Pancreas (tissue), 10 donors: ENCODE data around the gene CCDC134. TPM values are rescaled to one million over a fixed set of nuclear protein-coding genes. Genes with fewer than 3 reads are reported as not detected.

Experiments
- ATAC-seq, 4 donors: fragments of 200-7000 bp; cut with Tn5 transposase; one replicate each; pipeline versions ENCODE4 v1.8.0 to v1.9.1; 2020; ENCODE audit warnings: mild to moderate bottlenecking in 4 of 4, moderate library complexity in 4 of 4
- DNase-seq, 6 donors: peaks; one replicate each; pipeline ENCODE4 v3.0.0-alpha.2; 2020
- FAIRE-seq: peaks from 2 replicates; lab custom pipeline; 2012; peaks lifted over from hg19 to GRCh38; lab: Jason Lieb, UNC
- H3K27ac ChIP-seq, 4 donors: fragments of 200-600 bp; sonication (generic); 1 replicate in 3 of 4; 2 replicates in 1 of 4; pipeline versions ENCODE4 v1.5.0 to v1.8.0; 2020
- H3K27me3 ChIP-seq, 4 donors: fragments of 200-600 bp; one replicate each; pipeline ENCODE4 v1.8.0; 2021
- H3K36me3 ChIP-seq, 3 donors: fragments of 200-600 bp; sonication (generic) in 1 of 3; one replicate each; pipeline versions ENCODE4 v1.5.0 to v1.8.0; 2020 to 2021
- H3K4me1 ChIP-seq, 3 donors: fragments of 200-600 bp; one replicate each; pipeline ENCODE4 v1.8.0; 2021
- H3K4me3 ChIP-seq, 4 donors: fragments of 200-600 bp; sonication (generic) in 2 of 4; one replicate each; pipeline versions ENCODE4 v1.5.0 to v1.8.0; 2020 to 2021
- H3K9me3 ChIP-seq, 4 donors: fragments of 200-600 bp; one replicate each; pipeline ENCODE4 v1.8.0; 2021
- WGBS, 2 donors: extraction: QIAGEN DNeasy Blood & Tissue Kit; methylation state at CpG; one replicate each; pipeline ENCODE4 v1.1.7; 2013; 5-methylcytosine and 5-hydroxymethylcytosine counted together
- intact Hi-C, 3 donors: fragments of 100-400 bp; cut with DNase I; formaldehyde crosslinking; loops; one replicate each; pipeline versions ENCODE4 v1.11.1 to v1.14.2; 2022
- polyA plus RNA-seq, 2 donors: library from polyadenylated mRNA; stranded (reverse); fragments of 200-250 nt; gene quantifications; one replicate each; pipeline ENCODE4 v1.2.3, GENCODE V29; 2013
- total RNA-seq, 6 donors: library from RNA; stranded (reverse); fragmentation: NEBNext Ultra II Directional in 4 of 6; extraction: Animal tissue kit (Norgen Biotek cat#: 25700) in 4 of 6; gene quantifications; one replicate each; pipeline versions ENCODE4 v1.2.1 to v1.2.4, GENCODE V29; 2021 to 2023
- TF ChIP-seq, protein P1 (sequence below), 4 donors: fragments of 200-600 bp; sonication (generic) in 3 of 4; IDR thresholded peaks; one replicate each; pipeline versions ENCODE4 v1.5.0 to v1.8.0; 2021; ENCODE audit warnings: antibody characterized with exemption in 4 of 4
- donor health status: healthy with polysubstance abuse.
- donor health status: DM: no; HTN: no; CAD: no; lungs with moderate emphysema.
- donor health status: DM: no; HTN: no; CAD: no.
- donor health status: control.
- donor health status: control.
- donor health status: Bipolar disorder and iron deficiency.
- donor health status: DM: yes; HTN: yes; CAD: no.
- donor health status: DM: no; HTN: no; CAD: no.
- donor health status: DM: no; HTN: no; CAD: no.
- donor health status: DM: yes; HTN: yes; CAD: no.

The CCDC134 gene
- total and polyA plus RNA-seq, 8 donors, result 1.9 to 7.6 (median 4.2) TPM

DNA sequence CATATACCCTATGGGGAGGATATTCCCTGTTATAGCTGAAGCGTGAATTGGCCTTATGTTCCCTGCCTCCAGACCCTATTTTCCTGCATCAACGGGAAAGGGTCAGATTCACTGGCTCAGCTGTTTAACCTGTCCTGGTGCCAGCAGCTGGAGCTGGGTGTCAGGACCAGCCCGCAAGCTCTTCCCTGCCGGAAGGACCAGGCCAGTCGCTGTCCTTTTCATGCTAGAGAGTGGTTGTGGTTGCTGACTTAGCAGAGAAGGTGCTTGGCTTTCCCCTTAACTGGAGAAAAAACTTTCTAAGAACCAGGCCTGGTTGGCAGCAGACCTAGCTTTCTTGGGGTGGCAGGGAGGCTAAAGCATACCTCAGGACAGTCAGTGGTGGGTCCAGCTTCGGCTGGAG, 27.2 kb downstream of the CCDC134 start:
- Histone ChIP-seq H3K4me1 (peaks cover 7 to 13% (median 9%) of the 10 kb centered on the region in 3 donors), H3K27me3 (no peaks in the 10 kb centered on the region), H3K27ac (peak overlapping the region in 1 of 4 donors; percentile 57), H3K4me3 (no peak overlapping the region), H3K9me3 (no peaks in the 10 kb centered on the region), H3K36me3 (no peaks in the 10 kb centered on the region)
- WGBS, 2 donors, result 81 to 90% methylated on average over 6 of the region's 6 CpGs
- intact Hi-C loops, result loop anchor here in 2 of 3 donors (5.0 to 10.0 kb wide), 2 partner anchors 115 to 117 kb away; partner anchors contain the start of gene CENPM (in 1 of the 2)
- DNase-seq, result no peak
- TF ChIP-seq, protein P1, sequence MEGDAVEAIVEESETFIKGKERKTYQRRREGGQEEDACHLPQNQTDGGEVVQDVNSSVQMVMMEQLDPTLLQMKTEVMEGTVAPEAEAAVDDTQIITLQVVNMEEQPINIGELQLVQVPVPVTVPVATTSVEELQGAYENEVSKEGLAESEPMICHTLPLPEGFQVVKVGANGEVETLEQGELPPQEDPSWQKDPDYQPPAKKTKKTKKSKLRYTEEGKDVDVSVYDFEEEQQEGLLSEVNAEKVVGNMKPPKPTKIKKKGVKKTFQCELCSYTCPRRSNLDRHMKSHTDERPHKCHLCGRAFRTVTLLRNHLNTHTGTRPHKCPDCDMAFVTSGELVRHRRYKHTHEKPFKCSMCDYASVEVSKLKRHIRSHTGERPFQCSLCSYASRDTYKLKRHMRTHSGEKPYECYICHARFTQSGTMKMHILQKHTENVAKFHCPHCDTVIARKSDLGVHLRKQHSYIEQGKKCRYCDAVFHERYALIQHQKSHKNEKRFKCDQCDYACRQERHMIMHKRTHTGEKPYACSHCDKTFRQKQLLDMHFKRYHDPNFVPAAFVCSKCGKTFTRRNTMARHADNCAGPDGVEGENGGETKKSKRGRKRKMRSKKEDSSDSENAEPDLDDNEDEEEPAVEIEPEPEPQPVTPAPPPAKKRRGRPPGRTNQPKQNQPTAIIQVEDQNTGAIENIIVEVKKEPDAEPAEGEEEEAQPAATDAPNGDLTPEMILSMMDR (IDR thresholded peaks at IDR 0.05), result no peak
- FAIRE-seq, result no peak
- ATAC-seq, result no peak

DNA sequence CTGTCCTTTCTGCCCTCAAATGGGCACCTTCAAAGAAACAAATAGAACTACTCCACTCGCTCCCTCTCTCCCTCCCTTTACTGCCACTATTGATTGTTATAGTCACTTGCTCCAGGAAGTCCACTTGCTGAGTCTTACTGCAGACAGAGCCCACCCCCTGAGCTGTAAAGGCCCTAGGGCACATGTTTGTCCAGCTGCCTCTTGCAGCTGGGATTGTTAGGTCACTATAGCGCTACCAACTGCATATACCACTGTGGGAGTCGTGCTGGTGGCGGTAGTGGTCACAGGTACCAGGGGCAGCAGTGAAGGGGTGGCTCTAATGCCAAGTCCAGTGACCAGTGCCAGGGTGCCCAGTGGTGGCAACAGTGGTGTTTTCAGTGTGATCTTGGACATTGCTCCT, 28.0 kb downstream of the CCDC134 start:
- ATAC-seq (no peak), DNase-seq (peak in 1 of 6 donors; percentile 31), FAIRE-seq (no peak)
- intact Hi-C loops, result loop anchor here in 2 of 3 donors (5.0 to 10.0 kb wide), 2 partner anchors 114 to 116 kb away; partner anchors contain the start of gene CENPM (in 1 of the 2)
- WGBS, 2 donors, result 62 to 70% methylated on average over 4 of the region's 4 CpGs
- Histone ChIP-seq H3K4me1 (peaks cover 7 to 13% (median 9%) of the 10 kb centered on the region in 3 donors), H3K27ac (peak overlapping the region in 1 of 4 donors; percentile 57), H3K9me3 (no peaks in the 10 kb centered on the region), H3K36me3 (no peaks in the 10 kb centered on the region), H3K4me3 (no peak overlapping the region), H3K27me3 (no peaks in the 10 kb centered on the region)
- TF ChIP-seq, protein P1 (IDR thresholded peaks at IDR 0.05), result no peak

DNA sequence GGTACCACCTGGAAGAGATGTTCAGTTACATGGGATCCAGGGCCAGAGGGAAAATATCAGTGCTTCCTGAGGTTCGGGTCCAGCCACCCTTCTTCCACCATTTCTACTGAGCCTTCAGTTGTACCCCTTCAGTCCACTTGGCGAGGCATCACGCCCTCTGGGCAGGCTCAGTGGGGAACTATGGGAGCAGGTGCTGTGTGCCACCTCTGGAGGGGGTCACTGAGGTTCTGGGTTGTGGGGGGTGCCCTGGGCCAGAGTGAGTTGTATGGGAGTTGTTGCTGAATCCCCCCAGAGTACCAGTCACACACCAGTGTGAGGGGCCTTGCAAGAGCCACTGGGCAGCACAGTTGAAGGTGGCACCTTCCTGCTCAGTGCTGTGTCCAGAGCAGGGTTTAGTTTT, 29.7 kb downstream of the CCDC134 start:
- no peak for FAIRE-seq
- no peaks in the 10 kb centered on the region for H3K36me3 ChIP-seq
- peaks cover 10 to 16% (median 13%) of the 10 kb centered on the region in 3 donors for H3K4me1 ChIP-seq
- H3K4me3 ChIP-seq, result no peak overlapping the region
- DNase-seq, result no peak
- intact Hi-C loops, result no loop called here
- TF ChIP-seq, protein P1 (IDR thresholded peaks at IDR 0.05), result no peak
- 96 to 98% methylated on average over 3 of the region's 3 CpGs for WGBS, 2 donors
- no peak for ATAC-seq
- H3K27me3 ChIP-seq, result no peaks in the 10 kb centered on the region
- H3K9me3 ChIP-seq, result no peaks in the 10 kb centered on the region
- no peak overlapping the region for H3K27ac ChIP-seq

DNA sequence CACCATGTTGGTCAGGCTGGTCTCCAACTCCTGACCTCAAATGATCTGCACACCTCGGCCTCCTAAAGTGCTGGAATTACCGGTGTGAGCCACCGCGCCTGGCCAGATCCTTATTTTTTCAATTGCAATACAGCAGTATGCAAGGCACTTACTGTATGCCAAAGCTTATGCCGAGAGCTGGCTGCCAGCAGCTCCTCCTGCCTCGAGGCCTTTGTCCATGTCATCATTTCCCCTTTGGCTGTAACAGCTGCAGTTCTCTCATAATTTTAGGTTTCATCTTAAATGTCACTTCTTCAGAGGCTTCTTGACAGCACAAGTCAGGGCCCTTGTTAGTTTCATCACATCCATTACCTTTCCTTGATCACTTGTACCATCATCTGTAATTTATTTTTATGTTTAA, 30.9 kb downstream of the CCDC134 start:
- Histone ChIP-seq H3K27me3 (no peaks in the 10 kb centered on the region), H3K4me1 (peaks cover 8 to 9% (median 8%) of the 10 kb centered on the region in 3 donors), H3K9me3 (no peaks in the 10 kb centered on the region), H3K36me3 (no peaks in the 10 kb centered on the region), H3K4me3 (no peak overlapping the region), H3K27ac (peak overlapping the region in 1 of 4 donors; percentile 96)
- TF ChIP-seq, protein P1 (IDR thresholded peaks at IDR 0.05), result no peak
- intact Hi-C loops, result no loop called here
- no peak for DNase-seq
- WGBS, 2 donors, result 74 to 78% methylated on average over 6 of the region's 6 CpGs
- ATAC-seq, result no peak
- no peak for FAIRE-seq

DNA sequence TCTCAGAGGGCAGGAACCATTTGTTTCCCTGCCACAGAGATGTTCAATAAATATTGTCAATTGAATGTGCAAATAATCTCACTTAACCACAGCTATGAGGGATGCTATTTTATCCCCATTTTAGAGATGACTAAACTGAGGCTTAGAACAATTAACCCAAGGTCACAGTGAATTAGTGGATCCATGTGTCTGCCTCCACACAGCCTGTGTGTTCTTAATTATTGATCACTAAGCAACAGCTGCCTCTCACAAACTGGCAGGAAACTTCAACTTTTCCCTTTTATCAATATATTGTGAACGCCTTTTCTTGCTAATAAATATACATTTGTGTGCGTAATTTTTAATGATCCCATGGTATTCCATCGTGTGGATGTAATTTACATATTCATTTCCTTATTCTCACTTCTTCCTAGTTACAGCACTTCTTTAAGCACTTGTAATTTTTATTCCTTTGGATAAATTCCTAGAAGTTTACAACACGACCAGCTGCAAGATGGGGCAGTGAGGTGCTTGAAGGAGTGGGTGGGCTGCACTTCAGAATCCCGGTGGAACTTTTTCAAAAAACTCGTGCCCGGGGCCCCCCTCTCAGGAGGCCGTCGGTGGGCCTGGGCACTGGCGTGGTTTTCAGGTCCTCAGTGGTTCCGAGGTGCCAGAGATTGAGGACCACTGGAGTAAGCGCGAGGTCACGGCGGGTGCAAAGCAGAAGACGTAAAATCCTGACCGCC, 31.5 kb downstream of the CCDC134 start:
- H3K27me3 ChIP-seq, result no peaks in the 10 kb centered on the region
- intact Hi-C loops, result no loop called here
- H3K36me3 ChIP-seq, result no peaks in the 10 kb centered on the region
- peak overlapping the region; percentile 22 to 97 (median 86) for H3K4me3 ChIP-seq
- H3K9me3 ChIP-seq, result no peaks in the 10 kb centered on the region
- TF ChIP-seq, protein P1 (IDR thresholded peaks at IDR 0.05), result no peak
- DNase-seq (no peak), ATAC-seq (no peak), FAIRE-seq (no peak)
- H3K27ac ChIP-seq, result peak overlapping the region; percentile 86 to 97 (median 94)
- H3K4me1 ChIP-seq, result peaks cover 2 to 6% (median 6%) of the 10 kb centered on the region in 3 donors
- WGBS, 2 donors, result 7% methylated on average over 16 to 17 of the region's 17 CpGs
